IMR-90 (cell line): Measurements from ENCODE around the gene MOV10L1. TPM values are rescaled to one million over a fixed set of nuclear protein-coding genes. Genes with fewer than 3 reads are reported as not detected.
A peak's percentile ranks its signal among the peaks of the same experiment; 100 is the strongest.

Source experiments
- ATAC-seq: fragments of 200-7000 bp; cut with Tn5 transposase; 2 replicates; pipeline ENCODE4 v1.9.1; 2020; ENCODE audit warnings: low read depth, mild to moderate bottlenecking, moderate library complexity
- BruUV-seq: library from RNA; stranded (reverse); fragments of 400-500 nt; replicated peaks from 2 replicates; lab custom pipeline; 2021; lab: Mats Ljungman, UMichigan
- CTCF ChIA-PET: fragments of 300-600 bp; formaldehyde crosslinking; extraction: SDS; loops from one replicate; lab custom pipeline; 2021; ENCODE audit warnings: antibody characterized with exemption; lab: Yijun Ruan, JAX
- POLR2A ChIA-PET: fragments of 300-600 bp; sonication (Branson Sonifier 250); formaldehyde crosslinking; loops from one replicate; lab custom pipeline; 2022; ENCODE audit warnings: antibody characterized with exemption; ENCODE audit not compliant: unreplicated experiment; lab: Charles Lee
- DNase-seq: peaks from one replicate; pipeline ENCODE4 v3.0.0; 2013
- H2AFZ ChIP-seq: replicated peaks from 2 replicates; pipeline ENCODE3; 2013; ENCODE audit warnings: low read length, mild to moderate bottlenecking; ENCODE audit not compliant: poor library complexity
- H2AK5ac ChIP-seq: 2 replicates; pipeline ENCODE4 v1.6.1; 2013; ENCODE audit warnings: low read depth, low read length, inconsistent platforms
- H2AK9ac ChIP-seq: replicated peaks from 2 replicates; pipeline ENCODE3; 2013; ENCODE audit warnings: mild to moderate bottlenecking, low read depth, low read length, moderate library complexity; ENCODE audit not compliant: poor library complexity
- H2BK120ac ChIP-seq: 2 replicates; pipeline ENCODE4 v1.6.1; 2013; ENCODE audit warnings: low read depth, low read length, inconsistent platforms
- H2BK15ac ChIP-seq: 3 replicates; pipeline ENCODE4 v1.6.1; 2013; ENCODE audit warnings: low read depth, low read length, inconsistent platforms
- H2BK20ac ChIP-seq: 2 replicates; pipeline ENCODE4 v1.6.1; 2013; ENCODE audit warnings: low read depth, mild to moderate bottlenecking, inconsistent platforms, low read length, moderate library complexity
- H2BK5ac ChIP-seq: 2 replicates; pipeline ENCODE4 v1.6.1; 2013; ENCODE audit warnings: mild to moderate bottlenecking, low read depth, low read length, inconsistent platforms; ENCODE audit not compliant: poor library complexity, severe bottlenecking
- H3K14ac ChIP-seq: replicated peaks from 2 replicates; pipeline ENCODE4 v1.6.1; 2013; ENCODE audit warnings: low read depth, low read length, inconsistent platforms
- H3K18ac ChIP-seq: 2 replicates; pipeline ENCODE4 v1.6.1; 2013; ENCODE audit warnings: low read depth, low read length, control low read depth
- H3K23ac ChIP-seq: 2 replicates; pipeline ENCODE4 v1.6.1; 2013; ENCODE audit warnings: low read depth, low read length, inconsistent platforms
- H3K27ac ChIP-seq: 2 replicates; pipeline ENCODE4 v1.5.1; 2013; ENCODE audit warnings: mild to moderate bottlenecking, control low read depth, low read length; ENCODE audit not compliant: insufficient read depth
- H3K27me3 ChIP-seq: 2 replicates; pipeline ENCODE4 v1.6.1; 2013; ENCODE audit warnings: low read length; ENCODE audit not compliant: control insufficient read depth, insufficient read depth
- H3K36me3 ChIP-seq: 2 replicates; pipeline ENCODE4 v1.6.1; 2013; ENCODE audit warnings: low read length, mixed read lengths; ENCODE audit not compliant: control insufficient read depth, insufficient read depth
- H3K4ac ChIP-seq: 2 replicates; pipeline ENCODE4 v1.6.1; 2013; ENCODE audit warnings: low read depth, low read length, inconsistent platforms
- H3K4me1 ChIP-seq: 2 replicates; pipeline ENCODE4 v1.6.1; 2013; ENCODE audit warnings: low read length, mixed read lengths; ENCODE audit not compliant: control insufficient read depth, insufficient read depth
- H3K4me2 ChIP-seq: 2 replicates; pipeline ENCODE4 v1.6.1; 2013; ENCODE audit warnings: low read depth, mild to moderate bottlenecking, control low read depth, low read length, moderate library complexity
- H3K4me3 ChIP-seq: 2 replicates; pipeline ENCODE4 v1.5.1; 2013; ENCODE audit warnings: low read depth, mild to moderate bottlenecking, control low read depth, low read length, moderate library complexity; ENCODE audit not compliant: insufficient read depth
- H3K56ac ChIP-seq: 2 replicates; pipeline ENCODE4 v1.6.1; 2013; ENCODE audit warnings: low read length, inconsistent platforms; ENCODE audit not compliant: insufficient read depth; ENCODE audit errors: extremely low read depth
- H3K79me1 ChIP-seq, 2 experiments: 2 replicates each; pipeline ENCODE4 v1.6.1; 2013; ENCODE audit warnings: low read length in 2 of 2, inconsistent platforms in 1 of 2, low read depth in 1 of 2
- H3K9ac ChIP-seq: 2 replicates; pipeline ENCODE4 v1.6.1; 2013; ENCODE audit warnings: low read depth, low read length, control low read depth
- H3K9me1 ChIP-seq: 2 replicates; pipeline ENCODE4 v1.6.1; 2013; ENCODE audit warnings: low read length, inconsistent platforms; ENCODE audit not compliant: insufficient read depth
- H3K9me3 ChIP-seq: 2 replicates; pipeline ENCODE4 v1.6.1; 2013; ENCODE audit warnings: low read length; ENCODE audit not compliant: control insufficient read depth, insufficient read depth
- H4K20me1 ChIP-seq: 2 replicates; pipeline ENCODE4 v1.6.1; 2013; ENCODE audit warnings: low read length, inconsistent platforms; ENCODE audit not compliant: insufficient read depth
- H4K5ac ChIP-seq: 2 replicates; pipeline ENCODE4 v1.6.1; 2013; ENCODE audit warnings: mild to moderate bottlenecking, low read depth, low read length, control low read depth
- H4K8ac ChIP-seq, 2 experiments: 2 replicates each; pipeline ENCODE4 v1.6.1; 2013; ENCODE audit warnings: low read depth in 2 of 2, low read length in 2 of 2, control low read depth in 1 of 2, inconsistent platforms in 1 of 2
- H4K91ac ChIP-seq: 2 replicates; pipeline ENCODE4 v1.6.1; 2013; ENCODE audit warnings: low read depth, low read length, inconsistent platforms; ENCODE audit not compliant: insufficient read depth
- BHLHE40 ChIP-seq: fragments of 150-350 bp; IDR thresholded peaks from 2 replicates; pipeline ENCODE4 v1.6.1; 2016; ENCODE audit warnings: mild to moderate bottlenecking, low read depth, low read length
- FOS ChIP-seq: fragments of 150-350 bp; IDR thresholded peaks from 2 replicates; pipeline ENCODE4 v1.6.1; 2016; ENCODE audit warnings: low read depth, low read length
- MAZ ChIP-seq: IDR thresholded peaks from 2 replicates; pipeline ENCODE4 v1.6.1; 2012; ENCODE audit warnings: low read depth, mild to moderate bottlenecking, low read length, improper control_type of control experiment, moderate library complexity, borderline replicate concordance
- MXI1 ChIP-seq: IDR thresholded peaks from 2 replicates; pipeline ENCODE4 v1.6.1; 2012; ENCODE audit warnings: low read depth, mild to moderate bottlenecking, low read length, moderate library complexity, borderline replicate concordance
- SMC3 ChIP-seq: fragments of 150-350 bp; IDR thresholded peaks from 2 replicates; pipeline ENCODE4 v1.6.1; 2016; ENCODE audit warnings: low read depth, mild to moderate bottlenecking, antibody characterized with exemption, low read length, moderate library complexity
- whole genome bisulfite sequencing, 2 experiments: methylation state at CpG; one replicate each; pipeline versions ENCODE4 v1.1.5 to v1.1.7; 2013; ENCODE audit warnings: missing lambda C conversion rate in 2 of 2; ENCODE audit not compliant: insufficient read length in 1 of 2; ENCODE audit errors: extremely low coverage in 2 of 2; 5-methylcytosine and 5-hydroxymethylcytosine counted together
- dilution Hi-C: fragments of 300-500 bp; cut with HindIII; formaldehyde crosslinking; loops from one replicate; pipeline ENCODE4 v1.14.3; 2018; ENCODE audit warnings: low sequenced_read_pairs; ENCODE audit not compliant: unreplicated experiment
- in situ Hi-C: fragments of 300-500 bp; cut with MboI; formaldehyde crosslinking; loops from 3 replicates; pipeline ENCODE4 v1.14.3; 2019; ENCODE audit warnings: low sequenced_read_pairs, inconsistent platforms, mixed read lengths
- intact Hi-C: fragments of 100-400 bp; cut with micrococcal nuclease; formaldehyde crosslinking; loops from 2 replicates; pipeline ENCODE4 v1.10.0; 2022
- polyA plus RNA-seq, 3 experiments: library from polyadenylated mRNA; depleted of rRNA; stranded (reverse); fragments of >200 nt; gene quantifications; 2 replicates each; pipeline ENCODE4 v1.2.3, GENCODE V29; 2012; ENCODE audit warnings: low replicate concordance in 1 of 3
- total RNA-seq: library from RNA; depleted of rRNA; stranded (reverse); fragments of >200 nt; gene quantifications from 2 replicates; pipeline ENCODE4 v1.2.3, GENCODE V29; 2012

Gene MOV10L1
- total and polyA plus RNA-seq, 2 of the 4 experiments (the other 2 are of a cell fraction) = 0.72 to 1.4 TPM

DNA sequence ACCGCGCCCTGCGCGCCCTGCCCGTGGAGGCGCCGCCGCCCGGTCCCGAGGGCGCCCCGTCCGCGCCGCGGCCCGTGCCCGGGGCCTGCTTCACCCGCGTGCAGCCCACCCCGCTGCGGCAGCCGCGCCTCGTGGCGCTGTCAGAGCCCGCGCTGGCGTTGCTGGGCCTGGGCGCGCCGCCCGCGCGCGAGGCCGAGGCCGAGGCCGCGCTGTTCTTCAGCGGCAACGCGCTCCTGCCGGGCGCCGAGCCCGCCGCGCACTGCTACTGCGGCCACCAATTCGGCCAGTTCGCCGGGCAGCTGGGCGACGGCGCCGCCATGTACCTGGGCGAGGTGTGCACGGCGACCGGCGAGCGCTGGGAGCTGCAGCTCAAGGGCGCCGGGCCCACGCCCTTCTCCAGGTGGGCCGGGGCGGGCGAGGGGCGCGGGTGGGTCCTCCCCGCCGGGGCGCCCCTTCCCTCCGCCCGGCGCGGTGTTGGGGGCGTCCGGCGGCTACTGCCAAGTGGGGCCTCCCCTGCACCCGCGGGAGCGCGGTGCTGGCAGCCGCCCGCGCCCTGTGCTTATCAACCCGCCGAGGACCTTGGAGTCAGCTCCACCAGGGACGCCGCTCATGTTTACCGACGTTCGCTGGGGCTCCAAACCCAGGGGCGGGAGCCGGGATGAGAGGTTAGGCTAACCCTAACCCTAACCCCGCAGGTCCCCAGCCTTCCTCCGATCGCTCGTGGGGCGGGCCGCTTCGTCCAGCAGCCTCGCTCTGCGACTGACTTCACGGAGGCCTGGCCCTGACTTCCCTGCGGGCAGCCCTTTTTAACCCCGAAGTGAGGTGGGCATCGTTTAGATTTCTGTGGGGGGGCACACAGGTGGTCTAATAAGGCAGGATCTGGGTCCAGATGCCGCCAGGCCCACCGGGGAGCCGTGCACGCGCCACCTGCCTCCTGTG, 111.7 kb downstream of the MOV10L1 start:
- in situ Hi-C loops = loop anchor here (25.0 kb wide), 1 partner anchor 389 kb away; no protein-coding TSS in a partner anchor
- H3K79me1 ChIP-seq = peaks cover 41 to 51% of the 10 kb centered on the region in 2 experiments
- peak overlapping the region; percentile 69 for H3K9ac ChIP-seq
- TF ChIP-seq FOS = no peak
- no peak; the same call in 1 of the 2 replicates for TF ChIP-seq BHLHE40
- no peak for TF ChIP-seq SMC3
- peak; percentile 81; the same call in 1 of the 2 replicates for TF ChIP-seq MXI1
- TF ChIP-seq MAZ = no peak
- H3K23ac ChIP-seq = peak overlapping the region; percentile 31
- H4K91ac ChIP-seq = no peak overlapping the region
- DNase-seq = no peak
- H2AFZ ChIP-seq = peak overlapping the region; percentile 94
- no peak overlapping the region for H2AK5ac ChIP-seq
- no peak overlapping the region for H3K56ac ChIP-seq
- peak overlapping the region; percentile 92 for H3K4me3 ChIP-seq
- WGBS, 2 experiments = 1% methylated on average over 48 of the region's 115 CpGs; no CpG with 5 or more reads in 1 of the 2 experiments
- ChIA-PET CTCF (no interaction called here), POLR2A (no interaction called here)
- H4K5ac ChIP-seq = no peak overlapping the region
- 0 out of 4 replicates have a peak overlapping the region, but pooled peaks of 1 of the 2 experiments have one; percentile 65 for H4K8ac ChIP-seq
- H3K18ac ChIP-seq = no peak overlapping the region
- no TSS peak for BruUV-seq
- no peak overlapping the region for H2BK15ac ChIP-seq
- peak overlapping the region; percentile 93 for H3K4me2 ChIP-seq
- H3K36me3 ChIP-seq = peaks cover 22% of the 10 kb centered on the region
- no peak overlapping the region for H2BK20ac ChIP-seq
- intact Hi-C loops = loop anchor here (10.0 kb wide), 1 partner anchor 227 kb away; no protein-coding TSS in a partner anchor
- peaks cover 4% of the 10 kb centered on the region; the same call in 1 of the 2 replicates for H3K4me1 ChIP-seq
- peaks cover 13% of the 10 kb centered on the region for H4K20me1 ChIP-seq
- H2AK9ac ChIP-seq = peak overlapping the region; percentile 96
- dilution Hi-C loops = no loop called here
- no peak overlapping the region for H3K14ac ChIP-seq
- no peak overlapping the region for H2BK120ac ChIP-seq
- H3K4ac ChIP-seq = peak overlapping the region; percentile 42; the same call in 1 of the 2 replicates
- peak overlapping the region; percentile 56 for H2BK5ac ChIP-seq
- 0 out of 2 replicates have a peak, but pooled peaks cover 2% of the 10 kb centered on the region for H3K9me1 ChIP-seq
- H3K9me3 ChIP-seq = no peaks in the 10 kb centered on the region
- H3K27me3 ChIP-seq = no peaks in the 10 kb centered on the region
- peak overlapping the region; percentile 68; the same call in 1 of the 2 replicates for H3K27ac ChIP-seq
- peak; percentile 36 for ATAC-seq
